GM12891 (cell line): Measurements from ENCODE around the gene BHMT2.

Source experiments
- PAX5 ChIP-seq: IDR thresholded peaks from 2 replicates; pipeline ENCODE4 v1.6.1; 2011; ENCODE audit warnings: low read length, moderate library complexity, mild to moderate bottlenecking; ENCODE audit not compliant: insufficient read depth, severe bottlenecking
- POLR2A ChIP-seq: IDR thresholded peaks from 2 replicates; pipeline ENCODE4 v1.6.1; 2011; ENCODE audit warnings: low read depth, low read length, control low read depth
- POLR2AphosphoS5 ChIP-seq: IDR thresholded peaks from 2 replicates; pipeline ENCODE4 v1.6.1; 2011; ENCODE audit warnings: low read depth, low read length, control low read depth
- POU2F2 ChIP-seq: IDR thresholded peaks from 2 replicates; pipeline ENCODE4 v1.6.1; 2011; ENCODE audit warnings: low read depth, mild to moderate bottlenecking, control low read depth, low read length, moderate library complexity
- SPI1 ChIP-seq: IDR thresholded peaks from 2 replicates; pipeline ENCODE4 v1.6.1; 2011; ENCODE audit warnings: low read depth, low read length, control low read depth

GRCh38 chr5:79091064-79091463 lies 21.5 kb downstream of the BHMT2 start:
- no peak for TF ChIP-seq POLR2A
- TF ChIP-seq SPI1 = no peak
- TF ChIP-seq POLR2AphosphoS5 = no peak
- TF ChIP-seq POU2F2 = no peak
- no peak for TF ChIP-seq PAX5
